GM12878 (cell line): Measurements from ENCODE around the gene ARHGEF3. TPM values are rescaled to one million over a fixed set of nuclear protein-coding genes. Genes with fewer than 3 reads are reported as not detected.

ENCODE experiments used
- ATAC-seq: fragments of 200-7000 bp; cut with Tn5 transposase; 3 replicates; pipeline ENCODE4 v1.9.1; 2020; ENCODE audit warnings: mild to moderate bottlenecking, moderate library complexity
- BruUV-seq: library from RNA; stranded (reverse); fragments of 400-500 nt; replicated peaks from 2 replicates; lab custom pipeline; 2021; lab: Mats Ljungman, UMichigan
- CTCF ChIA-PET: fragments of 300-600 bp; sonication (Branson Sonifier 250); formaldehyde crosslinking; extraction: SDS; loops from one replicate; lab custom pipeline; 2021; ENCODE audit warnings: inconsistent platforms; lab: Yijun Ruan, JAX
- POLR2A ChIA-PET: fragments of 350-600 bp; formaldehyde crosslinking; extraction: SDS; loops from one replicate; lab custom pipeline; 2021; ENCODE audit warnings: inconsistent platforms; lab: Charles Lee
- RAD21 ChIA-PET: fragments of 300-600 bp; sonication (Branson Sonifier 250); formaldehyde crosslinking; loops from one replicate; lab custom pipeline; 2023; ENCODE audit warnings: antibody characterized with exemption; ENCODE audit not compliant: unreplicated experiment; lab: Charles Lee
- SMC1A ChIA-PET: fragments of 300-600 bp; sonication (Branson Sonifier 250); formaldehyde crosslinking; loops from one replicate; lab custom pipeline; 2023; ENCODE audit not compliant: unreplicated experiment, uncharacterized antibody; lab: Charles Lee
- DNase-seq: peaks from one replicate; pipeline ENCODE4 v3.0.0-alpha.2; 2011; ENCODE audit warnings: low read depth, low spot score
- FAIRE-seq: peaks from 3 replicates; lab custom pipeline; 2011; peaks lifted over from hg19 to GRCh38; lab: Jason Lieb, UNC
- H2AFZ ChIP-seq: 2 replicates; pipeline ENCODE4 v1.6.0; 2011; ENCODE audit warnings: low read depth, low read length, control low read depth; ENCODE audit not compliant: control insufficient read depth
- H3K27ac ChIP-seq: 2 replicates; pipeline ENCODE4 v1.5.1; 2011; ENCODE audit warnings: control low read depth; ENCODE audit not compliant: control insufficient read depth, insufficient read depth
- H3K27me3 ChIP-seq, 2 experiments: replicated peaks in 1 of 2; 2 replicates each; pipeline versions ENCODE4 v1.6.0 to v1.6.1; 2011; ENCODE audit warnings: low read length in 1 of 2; ENCODE audit not compliant: control insufficient read depth in 2 of 2, insufficient read depth in 2 of 2
- H3K36me3 ChIP-seq, 2 experiments: 2 replicates each; pipeline ENCODE4 v1.5.1; 2011; ENCODE audit warnings: low read length in 1 of 2; ENCODE audit not compliant: control insufficient read depth in 2 of 2, insufficient read depth in 2 of 2
- H3K4me1 ChIP-seq: 2 replicates; pipeline ENCODE4 v1.6.1; 2011; ENCODE audit warnings: mild to moderate bottlenecking, low read length, moderate library complexity, mixed read lengths; ENCODE audit not compliant: control insufficient read depth, insufficient read depth
- H3K4me2 ChIP-seq: 2 replicates; pipeline ENCODE4 v1.6.0; 2011; ENCODE audit warnings: control low read depth; ENCODE audit not compliant: control insufficient read depth, insufficient read depth
- H3K4me3 ChIP-seq: fragments of 200-600 bp; sonication (generic); 2 replicates; pipeline ENCODE4 v1.5.1; 2016
- H3K79me2 ChIP-seq: 2 replicates; pipeline ENCODE4 v1.6.0; 2011; ENCODE audit warnings: low read length; ENCODE audit not compliant: control insufficient read depth, insufficient read depth
- H3K9ac ChIP-seq: 2 replicates; pipeline ENCODE4 v1.8.0; 2011; ENCODE audit warnings: low read length, control low read depth, mixed read lengths; ENCODE audit not compliant: control insufficient read depth, insufficient read depth
- H3K9me3 ChIP-seq: replicated peaks from 3 replicates; pipeline ENCODE4 v1.5.1; 2011; ENCODE audit warnings: mild to moderate bottlenecking, low read length; ENCODE audit not compliant: control insufficient read depth, insufficient read depth
- H4K20me1 ChIP-seq: 2 replicates; pipeline ENCODE4 v1.6.0; 2011; ENCODE audit not compliant: control insufficient read depth, insufficient read depth
- BMI1 ChIP-seq: fragments of 450-650 bp; IDR thresholded peaks from 2 replicates; pipeline ENCODE4 v1.6.1; 2016; ENCODE audit warnings: mild to moderate bottlenecking, moderate library complexity, borderline replicate concordance
- LARP7 ChIP-seq: fragments of 450-650 bp; IDR thresholded peaks from 2 replicates; pipeline ENCODE4 v1.6.1; 2017; ENCODE audit warnings: mild to moderate bottlenecking
- MAX ChIP-seq: IDR thresholded peaks from 2 replicates; pipeline ENCODE4 v1.6.1; 2012; ENCODE audit warnings: low read depth, low read length, improper control_type of control experiment
- MEF2A ChIP-seq: IDR thresholded peaks from 2 replicates; pipeline ENCODE4 v1.6.1; 2011; ENCODE audit warnings: low read depth, mild to moderate bottlenecking, low read length, moderate library complexity; ENCODE audit not compliant: insufficient read depth
- NR2C1 ChIP-seq: fragments of 450-650 bp; IDR thresholded peaks from 2 replicates; pipeline ENCODE4 v1.6.1; 2017; ENCODE audit warnings: antibody characterized with exemption, mild to moderate bottlenecking, moderate library complexity
- SUPT20H ChIP-seq: IDR thresholded peaks from 2 replicates; pipeline ENCODE4 v1.6.1; 2011; ENCODE audit warnings: low read depth, mild to moderate bottlenecking, low read length, moderate library complexity, borderline replicate concordance; ENCODE audit not compliant: control insufficient read depth
- ZNF24 ChIP-seq: fragments of 450-650 bp; IDR thresholded peaks from 2 replicates; pipeline ENCODE4 v1.6.1; 2017; ENCODE audit warnings: antibody characterized with exemption, mild to moderate bottlenecking
- WGBS: methylation state at CpG from one replicate; pipeline ENCODE4 v1.1.6; 2016; ENCODE audit warnings: low lambda C conversion rate; ENCODE audit not compliant: insufficient replicate concordance, insufficient coverage; ENCODE audit errors: missing lambda C conversion rate; 5-methylcytosine and 5-hydroxymethylcytosine counted together
- in situ Hi-C: fragments of 300-500 bp; cut with MboI; formaldehyde crosslinking; loops from 9 replicates; pipeline ENCODE4 v1.14.3; 2018; ENCODE audit warnings: mixed read lengths
- intact Hi-C: fragments of 100-400 bp; cut with micrococcal nuclease; formaldehyde crosslinking; loops from one replicate; pipeline ENCODE4 v1.14.2; 2022; ENCODE audit not compliant: unreplicated experiment
- polyA plus RNA-seq, 11 experiments: library from polyadenylated mRNA; depleted of rRNA in 4 of 11; unstranded in 6 of 11; stranded (reverse) in 5 of 11; fragments of >200 nt; fragmentation: Nextera tagmentation in 4 of 11; fragmentation: Illumina TruSeq in 1 of 11; extraction: Ambion mirVana in 4 of 11; extraction: Trizol in 1 of 11; gene quantifications; 1 replicate in 1 of 11; 2 replicates in 10 of 11; pipeline versions ENCODE4 v1.2.1 to v1.2.3, GENCODE V29; 2011 to 2016; ENCODE audit warnings: inconsistent platforms in 2 of 11, missing spikeins in 2 of 11, low read depth in 1 of 11
- total RNA-seq, 4 experiments: library from RNA; depleted of rRNA in 3 of 4; stranded (reverse); fragments of >200 nt in 3 of 4; fragmentation: Illumina TruSeq in 1 of 4; extraction: Trizol in 1 of 4; gene quantifications; 2 replicates each; pipeline versions ENCODE4 v1.2.1 to v1.2.3, GENCODE V29; 2013 to 2021

ARHGEF3 gene
- total and polyA plus RNA-seq, 10 of the 15 experiments (the other 5 are each of a cell fraction or from before 2014, with no cell fraction given) = 21.8 to 78.7 (median 56.2) TPM

DNA sequence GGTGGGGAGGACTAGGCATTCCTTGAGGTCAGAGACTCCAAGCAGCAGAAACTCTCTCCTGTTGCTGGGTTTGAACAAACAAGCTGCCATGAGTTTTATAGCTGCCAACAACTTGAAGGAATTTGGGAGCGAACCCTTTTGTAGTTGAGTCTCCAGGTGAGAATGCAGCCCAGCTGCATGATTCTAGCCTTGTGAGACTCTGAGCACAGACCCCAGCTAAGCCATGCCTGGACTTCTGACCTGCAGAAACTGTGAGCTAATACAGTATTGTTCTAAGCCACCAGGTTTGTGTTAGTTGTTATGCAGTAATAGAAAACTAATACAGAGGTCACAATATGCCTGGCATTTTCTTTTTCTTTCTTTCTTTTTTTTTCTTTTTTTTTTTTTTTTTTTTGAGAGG lies 112.4 kb downstream of the ARHGEF3 start:
- WGBS = 100% methylated on average over 1 of the region's 1 CpG
- Histone ChIP-seq H3K4me1 (peaks cover 18% of the 10 kb centered on the region), H3K36me3 (peaks cover 0 to 3% of the 10 kb centered on the region in 2 experiments; a peak in 1 of 4 replicates), H3K4me2 (no peak overlapping the region), H3K4me3 (no peak overlapping the region), H3K27me3 (no peaks in the 10 kb centered on the region), H4K20me1 (no peaks in the 10 kb centered on the region), H3K27ac (no peak overlapping the region), H3K9me3 (0 out of 3 replicates have a peak, but pooled peaks cover 1% of the 10 kb centered on the region), H2AFZ (no peak overlapping the region), H3K79me2 (no peaks in the 10 kb centered on the region), H3K9ac (no peak overlapping the region)
- TF ChIP-seq ZNF24 (no peak), SUPT20H (no peak), LARP7 (no peak), NR2C1 (no peak), MEF2A (no peak), BMI1 (no peak), MAX (no peak)
- ChIA-PET RAD21 (interaction anchor here (0.8 to 1.3 kb wide), 5 partner anchors 13 to 270 kb away, joined by 3 to 6 read pairs (median 5); no protein-coding TSS in a partner anchor), CTCF (interaction anchor here (0.6 to 1.1 kb wide), 2 partner anchors 8 to 110 kb away, joined by 3 to 5 read pairs; no protein-coding TSS in a partner anchor), SMC1A (interaction anchor here (0.6 to 1.2 kb wide), 5 partner anchors 13 to 537 kb away, joined by 3 to 5 read pairs (median 3); no protein-coding TSS in a partner anchor), POLR2A (interaction anchor here (0.7 to 1.3 kb wide), 3 partner anchors 11 to 132 kb away, joined by 4 to 7 read pairs (median 6); partner anchors contain the start of gene CCDC66)
- no TSS peak for BruUV-seq
- intact Hi-C loops (no loop called here), in situ Hi-C loops (no loop called here)
- no peak for DNase-seq
- ATAC-seq = peak; percentile 40; the same call in 1 of the 3 replicates
- no peak for FAIRE-seq
